GM23248 (cell line): ENCODE data around the gene EMILIN1. TPM values are rescaled to one million over a fixed set of nuclear protein-coding genes. Genes with fewer than 3 reads are reported as not detected.

Experiments
- DNase-seq: peaks from one replicate; pipeline ENCODE4 v3.0.0-alpha.2; 2015
- H2AFZ ChIP-seq: fragments of 200-600 bp; sonication (generic); 2 replicates; pipeline ENCODE4 v1.6.1; 2016; ENCODE audit warnings: antibody characterized with exemption
- H3F3A ChIP-seq: fragments of 200-600 bp; sonication (generic); 2 replicates; pipeline ENCODE4 v1.6.1; 2016; ENCODE audit warnings: mild to moderate bottlenecking, antibody characterized with exemption, mixed run types; ENCODE audit not compliant: insufficient read depth
- H3K27ac ChIP-seq: fragments of 200-600 bp; sonication (generic); 2 replicates; pipeline ENCODE4 v1.5.1; 2016; ENCODE audit warnings: mild to moderate bottlenecking
- H3K27me3 ChIP-seq: fragments of 200-600 bp; sonication (generic); replicated peaks from 2 replicates; pipeline ENCODE4 v1.6.1; 2016; ENCODE audit warnings: mild to moderate bottlenecking; ENCODE audit not compliant: insufficient read depth
- H3K36me3 ChIP-seq: fragments of 200-600 bp; sonication (generic); 2 replicates; pipeline ENCODE4 v1.6.1; 2016; ENCODE audit warnings: low read depth, mild to moderate bottlenecking
- H3K4me1 ChIP-seq: fragments of 200-600 bp; sonication (generic); 2 replicates; pipeline ENCODE4 v1.6.1; 2016; ENCODE audit warnings: mild to moderate bottlenecking; ENCODE audit not compliant: insufficient read depth
- H3K4me2 ChIP-seq: fragments of 200-600 bp; sonication (generic); one replicate; pipeline ENCODE4 v1.6.1; 2016; ENCODE audit warnings: mild to moderate bottlenecking; ENCODE audit not compliant: unreplicated experiment
- H3K4me3 ChIP-seq: fragments of 200-600 bp; sonication (generic); 2 replicates; pipeline ENCODE4 v1.5.1; 2016; ENCODE audit warnings: mild to moderate bottlenecking
- H3K79me2 ChIP-seq: fragments of 200-600 bp; sonication (generic); 2 replicates; pipeline ENCODE4 v1.6.1; 2016; ENCODE audit warnings: mild to moderate bottlenecking; ENCODE audit not compliant: insufficient read depth
- H3K9ac ChIP-seq: fragments of 200-600 bp; sonication (generic); 2 replicates; pipeline ENCODE4 v1.6.1; 2016; ENCODE audit warnings: mild to moderate bottlenecking
- H3K9me2 ChIP-seq: fragments of 200-600 bp; sonication (generic); 2 replicates; pipeline ENCODE4 v1.6.1; 2016; ENCODE audit warnings: mixed run types, mild to moderate bottlenecking, moderate library complexity; ENCODE audit not compliant: insufficient read depth
- H3K9me3 ChIP-seq: fragments of 200-600 bp; sonication (generic); one replicate; pipeline ENCODE4 v1.6.1; 2017; ENCODE audit warnings: low read depth
- H4K20me1 ChIP-seq: fragments of 200-600 bp; sonication (generic); 2 replicates; pipeline ENCODE4 v1.6.0; 2016; ENCODE audit not compliant: insufficient read depth
- EZH2 ChIP-seq: fragments of 200-600 bp; sonication (generic); IDR thresholded peaks from 2 replicates; pipeline ENCODE4 v1.6.1; 2018; ENCODE audit warnings: antibody characterized with exemption, mild to moderate bottlenecking; ENCODE audit not compliant: insufficient read depth, poor library complexity, severe bottlenecking
- EZH2phosphoT487 ChIP-seq: fragments of 200-600 bp; sonication (generic); IDR thresholded peaks from 2 replicates; pipeline ENCODE4 v1.6.1; 2018; ENCODE audit warnings: antibody characterized with exemption, moderate library complexity, mild to moderate bottlenecking, low read depth; ENCODE audit not compliant: insufficient read depth
- WGBS, 2 experiments: methylation state at CpG; one replicate each; pipeline ENCODE4 v1.1.6; 2015 to 2017; ENCODE audit warnings: low lambda C conversion rate in 2 of 2, low coverage in 1 of 2; ENCODE audit errors: missing lambda C conversion rate in 2 of 2; 5-methylcytosine and 5-hydroxymethylcytosine counted together
- in situ Hi-C: fragments of 300-500 bp; cut with MboI; formaldehyde crosslinking; loops from 2 replicates; pipeline ENCODE4 v1.15.0; 2020
- polyA plus RNA-seq: library from polyadenylated mRNA; unstranded; fragments of >200 nt; fragmentation: Nextera tagmentation; extraction: Ambion mirVana; gene quantifications from 2 replicates; pipeline ENCODE4 v1.2.1, GENCODE V29; 2016
- total RNA-seq: library from RNA; depleted of rRNA; stranded (reverse); fragments of >200 nt; shearing (Covaris generic); gene quantifications from 2 replicates; pipeline ENCODE4 v1.2.3, GENCODE V29; 2014; rRNA removed

The EMILIN1 gene
- total and polyA plus RNA-seq, 2 experiments from 2014 or later = 61.5 to 219 TPM

DNA sequence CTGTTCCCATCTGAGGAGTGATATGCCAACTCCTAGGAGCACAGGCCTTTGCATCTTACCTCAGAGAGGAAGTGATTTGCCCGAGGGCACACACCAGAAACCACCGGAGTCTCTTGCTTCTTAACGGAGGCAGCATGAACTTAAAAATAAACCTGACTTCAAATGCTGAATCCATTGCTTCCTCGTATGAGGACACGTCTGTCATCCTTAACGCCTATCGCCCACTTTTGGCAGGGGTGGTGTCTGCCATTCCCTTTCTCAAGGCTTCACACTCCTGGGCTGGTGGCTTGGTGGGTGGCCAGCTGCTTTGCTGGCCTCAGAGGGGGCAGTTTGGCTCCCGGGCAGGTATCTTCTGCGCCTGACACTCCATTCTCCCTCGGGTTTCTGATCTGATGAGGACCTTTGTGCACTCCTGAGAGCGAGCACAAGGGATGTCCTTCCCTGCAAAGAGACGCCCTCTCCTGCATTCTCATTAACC lies 57.1 kb downstream of the EMILIN1 start:
- Histone ChIP-seq H3K4me1 (peaks cover 11% of the 10 kb centered on the region; the same call in 1 of the 2 replicates), H3K27me3 (no peaks in the 10 kb centered on the region), H3K4me3 (no peak overlapping the region), H3K27ac (no peak overlapping the region), H3K9me3 (no peaks in the 10 kb centered on the region), H3K4me2 (no peak overlapping the region), H3K36me3 (no peaks in the 10 kb centered on the region), H3K9me2 (no peaks in the 10 kb centered on the region), H2AFZ (peak overlapping the region; percentile 95; the same call in 1 of the 2 replicates), H3K79me2 (peaks cover 20% of the 10 kb centered on the region), H3F3A (no peaks in the 10 kb centered on the region), H4K20me1 (no peaks in the 10 kb centered on the region), H3K9ac (no peak overlapping the region)
- no peak for DNase-seq
- WGBS, 2 experiments = 79 to 82% methylated on average over 12 of the region's 12 CpGs
- in situ Hi-C loops = no loop called here
- TF ChIP-seq EZH2 (no peak), EZH2phosphoT487 (no peak)

Other genes starting within 250 kb of the EMILIN1 start
- gene DPYSL5, start 230.5 kb upstream of the EMILIN1 start, total RNA-seq = not detected in 2 replicates
- gene DPYSL5, start 230.5 kb upstream of the EMILIN1 start, polyA plus RNA-seq = not detected in 2 replicates
- gene MAPRE3, start 108.0 kb upstream of the EMILIN1 start, total RNA-seq = 5.4 and 7.9 TPM in 2 replicates
- 21.6 and 23.0 TPM in 2 replicates for gene MAPRE3, start 108.0 kb upstream of the EMILIN1 start, polyA plus RNA-seq
- gene TMEM214, start 45.6 kb upstream of the EMILIN1 start, total RNA-seq = 74.9 and 90.4 TPM in 2 replicates
- gene TMEM214, start 45.6 kb upstream of the EMILIN1 start, polyA plus RNA-seq = 70.9 and 75.7 TPM in 2 replicates
- 15.2 and 17.8 TPM in 2 replicates for gene AGBL5, start 26.9 kb upstream of the EMILIN1 start, total RNA-seq
- gene AGBL5, start 26.9 kb upstream of the EMILIN1 start, polyA plus RNA-seq = 19.7 TPM in 2 replicates
- gene OST4, start 7.0 kb upstream of the EMILIN1 start, total RNA-seq = 445 and 499 TPM in 2 replicates
- gene OST4, start 7.0 kb upstream of the EMILIN1 start, polyA plus RNA-seq = 906 and 942 TPM in 2 replicates
- not detected in 2 replicates for gene KHK, start 8.2 kb downstream of the EMILIN1 start, total RNA-seq
- 0.24 and 0.51 TPM in 2 replicates for gene KHK, start 8.2 kb downstream of the EMILIN1 start, polyA plus RNA-seq
- gene CGREF1, start 40.5 kb downstream of the EMILIN1 start, total RNA-seq = 19.2 and 23.3 TPM in 2 replicates
- gene CGREF1, start 40.5 kb downstream of the EMILIN1 start, polyA plus RNA-seq = 17.2 and 17.8 TPM in 2 replicates
- not detected in 2 replicates for gene ABHD1, start 45.2 kb downstream of the EMILIN1 start, total RNA-seq
- not detected in 2 replicates for gene ABHD1, start 45.2 kb downstream of the EMILIN1 start, polyA plus RNA-seq
- gene PREB, start 56.0 kb downstream of the EMILIN1 start, total RNA-seq = 52.2 and 55.9 TPM in 2 replicates
- gene PREB, start 56.0 kb downstream of the EMILIN1 start, polyA plus RNA-seq = 40.8 and 45.0 TPM in 2 replicates
- gene PRR30, start 60.8 kb downstream of the EMILIN1 start, total RNA-seq = not detected in 2 replicates
- gene PRR30, start 60.8 kb downstream of the EMILIN1 start, polyA plus RNA-seq = not detected in 2 replicates
- not detected in 2 replicates for gene TCF23, start 70.4 kb downstream of the EMILIN1 start, total RNA-seq
- gene TCF23, start 70.4 kb downstream of the EMILIN1 start, polyA plus RNA-seq = not detected in 2 replicates
- 170 and 214 TPM in 2 replicates for gene ATRAID, start 133.4 kb downstream of the EMILIN1 start, total RNA-seq
- gene ATRAID, start 133.4 kb downstream of the EMILIN1 start, polyA plus RNA-seq = 304 and 311 TPM in 2 replicates
- gene SLC5A6, start 133.7 kb downstream of the EMILIN1 start, total RNA-seq = 13.5 and 19.9 TPM in 2 replicates
- 9.4 and 10.4 TPM in 2 replicates for gene SLC5A6, start 133.7 kb downstream of the EMILIN1 start, polyA plus RNA-seq
- gene CAD, start 138.8 kb downstream of the EMILIN1 start, total RNA-seq = 23.9 and 27.7 TPM in 2 replicates
- gene CAD, start 138.8 kb downstream of the EMILIN1 start, polyA plus RNA-seq = 17.1 and 19.2 TPM in 2 replicates
- not detected in 2 replicates for gene SLC30A3, start 184.4 kb downstream of the EMILIN1 start, total RNA-seq
- not detected in 2 replicates for gene SLC30A3, start 184.4 kb downstream of the EMILIN1 start, polyA plus RNA-seq
- gene DNAJC5G, start 196.8 kb downstream of the EMILIN1 start, total RNA-seq = not detected in 2 replicates
- not detected in 2 replicates for gene DNAJC5G, start 196.8 kb downstream of the EMILIN1 start, polyA plus RNA-seq
- gene TRIM54, start 203.8 kb downstream of the EMILIN1 start, total RNA-seq = not detected in 2 replicates
- not detected in 2 replicates for gene TRIM54, start 203.8 kb downstream of the EMILIN1 start, polyA plus RNA-seq
- not detected in 2 replicates for gene UCN, start 229.8 kb downstream of the EMILIN1 start, total RNA-seq
- gene UCN, start 229.8 kb downstream of the EMILIN1 start, polyA plus RNA-seq = 1.3 and 1.6 TPM in 2 replicates
- 91.0 and 94.0 TPM in 2 replicates for gene MPV17, start 244.5 kb downstream of the EMILIN1 start, total RNA-seq
- 128 and 138 TPM in 2 replicates for gene MPV17, start 244.5 kb downstream of the EMILIN1 start, polyA plus RNA-seq